Activated naive CD4-positive, alpha-beta T cell treated with anti-CD3 and anti-CD28 coated beads, Interleukin-2, amount 50 U/mL, for 24 hours (primary cell): Measurements from ENCODE around the gene ZCCHC3.

Experiments
- H3K27ac Mint-ChIP-seq: one replicate; pipeline ENCODE4 v1.8.0; 2021; ENCODE audit warnings: mild to moderate bottlenecking, mixed read lengths
- H3K27me3 Mint-ChIP-seq: one replicate; pipeline ENCODE4 v1.8.0; 2021; ENCODE audit warnings: mixed read lengths
- H3K36me3 Mint-ChIP-seq: one replicate; pipeline ENCODE4 v1.8.0; 2021; ENCODE audit warnings: mixed read lengths
- H3K4me1 Mint-ChIP-seq: one replicate; pipeline ENCODE4 v1.8.0; 2021; ENCODE audit warnings: mixed read lengths
- H3K4me3 Mint-ChIP-seq: one replicate; pipeline ENCODE4 v1.8.0; 2021; ENCODE audit warnings: mild to moderate bottlenecking, mixed read lengths
- H3K9me3 Mint-ChIP-seq: one replicate; pipeline ENCODE4 v1.8.0; 2021; ENCODE audit warnings: mixed read lengths

ZCCHC3 gene

DNA sequence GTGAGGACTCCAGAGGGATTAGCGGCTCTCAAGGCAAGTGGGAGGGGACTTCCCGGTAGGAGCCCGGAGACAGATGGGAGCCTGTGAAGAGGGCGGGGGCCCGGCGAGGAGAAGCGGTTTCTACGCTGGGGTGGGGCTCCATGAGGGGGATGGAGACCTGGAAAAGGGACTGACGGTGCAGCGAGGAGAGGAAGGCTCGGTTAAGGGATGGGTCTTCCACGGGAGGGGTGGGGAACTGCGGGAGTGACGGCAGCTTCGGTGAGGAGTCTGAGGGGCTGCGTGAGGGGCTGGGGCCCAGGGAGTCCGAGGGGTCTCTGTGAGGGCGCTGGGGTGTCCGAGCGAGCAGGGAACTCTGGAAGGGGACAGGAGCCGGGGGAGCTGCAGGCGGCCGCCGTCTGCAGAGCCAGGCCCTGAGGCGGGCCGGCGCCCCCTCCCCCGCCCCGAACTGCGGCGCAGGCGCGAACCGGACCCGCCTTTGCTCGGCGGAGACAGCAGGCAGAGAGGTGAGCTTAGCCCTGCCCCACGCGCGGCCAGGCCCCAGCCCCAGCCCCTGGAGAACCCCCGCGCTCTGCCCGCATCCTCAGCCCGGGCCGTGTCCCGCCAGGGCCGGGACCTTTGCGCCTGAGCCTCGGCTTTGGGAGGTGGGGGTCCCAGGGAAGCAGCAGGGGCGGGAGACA, 49.4 kb downstream of the ZCCHC3 start, which contains the start of gene NRSN2:
Gene NRSN2, plus strand, starts transcription at position 472 of the 677 bp plus-strand sequence. CDS start 2,533 bp downstream, outside the sequence.
- Mint-ChIP-seq H3K27me3 (no peaks in the 10 kb centered on the region), H3K36me3 (peaks cover 1% of the 10 kb centered on the region), H3K27ac (peak within 1 kb of the TSS; percentile 71), H3K4me1 (peaks cover 13% of the 10 kb centered on the region), H3K4me3 (peak within 1 kb of the TSS; percentile 94), H3K9me3 (peaks cover 1% of the 10 kb centered on the region)

DNA sequence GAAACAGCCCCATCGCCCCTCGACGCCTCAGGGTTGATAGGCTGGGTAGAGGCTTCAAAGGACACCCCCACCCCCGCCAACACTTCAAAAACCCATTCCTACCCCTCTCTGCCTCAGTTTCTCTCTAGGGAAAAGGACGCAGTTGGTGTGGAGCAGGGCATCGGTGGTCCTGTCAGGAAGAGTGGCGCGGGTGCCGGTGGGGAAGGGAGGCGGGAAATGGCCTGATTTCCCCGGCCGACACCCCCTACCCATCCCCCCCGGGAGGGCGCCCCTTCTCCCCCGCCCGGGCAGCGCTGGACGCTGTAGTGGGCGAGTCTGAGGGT, 49.9 kb downstream of the ZCCHC3 start:
- H3K4me3 Mint-ChIP-seq, result peak overlapping the region; percentile 94
- no peaks in the 10 kb centered on the region for H3K27me3 Mint-ChIP-seq
- H3K36me3 Mint-ChIP-seq, result no peaks in the 10 kb centered on the region
- no peak overlapping the region for H3K27ac Mint-ChIP-seq
- H3K9me3 Mint-ChIP-seq, result no peaks in the 10 kb centered on the region
- H3K4me1 Mint-ChIP-seq, result peaks cover 13% of the 10 kb centered on the region

DNA sequence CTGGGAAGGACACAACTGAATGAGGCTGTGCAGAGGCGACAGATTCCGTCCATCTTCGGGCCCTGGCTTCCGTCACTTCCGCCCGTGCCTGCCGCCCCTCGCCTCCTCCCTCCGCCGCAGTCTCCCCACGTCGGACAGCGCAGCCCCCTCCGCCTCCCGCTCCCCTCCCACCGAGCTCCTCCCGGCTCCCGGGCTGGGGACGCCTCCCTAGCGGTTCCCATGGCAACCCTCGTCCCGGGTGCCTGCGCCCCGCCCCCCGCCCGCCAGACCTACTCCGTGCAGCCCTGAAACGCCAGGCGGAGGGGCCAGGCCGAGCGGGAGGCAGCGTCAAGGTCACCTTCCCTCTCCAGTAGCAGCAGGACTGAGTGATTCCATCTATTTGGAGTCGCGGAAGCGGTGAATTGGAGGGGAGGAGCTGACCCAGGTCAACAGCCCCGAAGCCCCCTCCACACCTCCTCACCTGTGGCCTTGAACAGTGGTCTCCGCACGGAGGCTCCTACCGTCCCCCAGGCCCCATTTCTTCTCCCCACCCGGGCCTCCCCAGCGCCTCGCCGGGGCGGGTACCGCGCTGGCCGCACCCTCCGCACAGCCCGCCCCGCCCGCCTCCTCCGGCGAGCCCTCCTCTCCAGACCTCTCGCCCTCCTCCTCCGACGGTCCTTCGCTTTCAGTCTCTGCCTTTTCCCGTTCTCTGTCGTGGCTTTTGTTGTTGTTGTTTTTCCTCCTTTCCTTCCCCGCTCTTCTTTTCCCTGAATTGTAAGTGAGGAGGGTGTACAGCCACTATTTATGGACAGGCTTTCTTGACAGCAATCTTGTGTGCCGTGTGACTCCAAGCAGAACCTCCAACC, 50.5 kb downstream of the ZCCHC3 start:
- H3K9me3 Mint-ChIP-seq, result no peaks in the 10 kb centered on the region
- no peaks in the 10 kb centered on the region for H3K27me3 Mint-ChIP-seq
- peak overlapping the region; percentile 94 for H3K4me3 Mint-ChIP-seq
- H3K27ac Mint-ChIP-seq, result peak overlapping the region; percentile 79
- H3K36me3 Mint-ChIP-seq, result no peaks in the 10 kb centered on the region
- peaks cover 13% of the 10 kb centered on the region for H3K4me1 Mint-ChIP-seq

- Mint-ChIP-seq H3K4me3 (peak overlapping the region; percentile 94), H3K9me3 (no peaks in the 10 kb centered on the region), H3K27ac (no peak overlapping the region), H3K36me3 (no peaks in the 10 kb centered on the region), H3K4me1 (peaks cover 13% of the 10 kb centered on the region), H3K27me3 (no peaks in the 10 kb centered on the region)
Measured at GRCh38 chr20:348972-349841, 51.8 kb downstream of the ZCCHC3 start.
